Jurkat, Clone E6-1 (cell line): ENCODE data around the gene OR2D2.
"Not testable (repeated sequence)": the region's sequence is repeated elsewhere in the genome, so short reads cannot be mapped to it uniquely, and the experiment has no call there.

Experiments
- DNase-seq: peaks from one replicate; pipeline ENCODE4 v3.0.0-alpha.2; 2011; ENCODE audit warnings: low read depth, low spot score
- H3K4me3 ChIP-seq: 2 replicates; pipeline ENCODE4 v1.5.1; 2011; ENCODE audit warnings: mild to moderate bottlenecking, low read length, control low read depth, moderate library complexity

OR2D2 gene

GRCh38 chr11:6888830-6889229 lies 3.5 kb downstream of the OR2D2 start:
- H3K4me3 ChIP-seq = no peak overlapping the region
- DNase-seq = no peak

DNA sequence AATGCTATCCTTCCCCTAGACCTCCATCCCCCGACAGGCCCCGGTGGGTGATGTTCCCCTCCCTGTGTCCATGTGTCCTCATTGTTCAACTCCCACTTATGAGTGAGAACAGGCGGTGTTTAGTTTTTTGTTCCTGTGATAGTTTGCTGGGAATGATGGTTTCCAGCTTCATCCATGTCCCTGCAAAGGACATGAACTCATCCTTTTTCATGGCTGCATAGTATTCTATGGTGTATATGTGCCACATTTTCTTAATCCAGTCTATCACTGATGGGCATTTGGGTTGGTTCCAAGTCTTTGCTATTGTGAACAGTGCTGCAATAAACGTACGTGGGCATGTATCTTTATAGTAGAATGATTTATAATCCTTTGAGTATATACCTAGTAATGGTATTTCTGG lies 4.6 kb downstream of the OR2D2 start:
- H3K4me3 ChIP-seq, DNase-seq: not testable (repeated sequence)

DNA sequence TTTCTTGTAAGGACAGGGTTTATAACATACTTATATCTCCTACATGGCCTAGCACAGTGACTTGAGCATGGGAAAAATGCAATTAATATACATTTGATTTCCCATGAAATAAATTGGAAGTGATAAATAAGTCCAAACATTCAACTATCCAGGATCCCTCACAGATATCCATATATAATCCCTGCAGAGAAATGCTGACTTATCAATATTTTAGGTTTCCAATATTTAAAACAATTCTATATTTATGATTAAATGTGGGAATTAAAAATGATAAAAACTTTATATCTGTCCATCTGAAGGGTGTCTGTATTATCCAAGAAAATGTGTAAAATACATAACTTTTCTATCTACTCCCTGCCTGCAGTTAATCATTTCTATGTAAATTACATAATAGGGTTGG lies 9.5 kb downstream of the OR2D2 start:
- no peak overlapping the region for H3K4me3 ChIP-seq
- no peak for DNase-seq

DNA sequence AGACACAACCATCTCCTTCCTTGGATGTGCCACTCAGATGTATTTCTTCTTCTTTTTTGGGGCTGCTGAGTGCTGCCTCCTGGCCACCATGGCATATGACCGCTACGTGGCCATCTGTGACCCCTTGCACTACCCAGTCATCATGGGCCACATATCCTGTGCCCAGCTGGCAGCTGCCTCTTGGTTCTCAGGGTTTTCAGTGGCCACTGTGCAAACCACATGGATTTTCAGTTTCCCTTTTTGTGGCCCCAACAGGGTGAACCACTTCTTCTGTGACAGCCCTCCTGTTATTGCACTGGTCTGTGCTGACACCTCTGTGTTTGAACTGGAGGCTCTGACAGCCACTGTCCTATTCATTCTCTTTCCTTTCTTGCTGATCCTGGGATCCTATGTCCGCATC lies 15.4 kb downstream of the OR2D2 start:
- DNase-seq = no peak
- no peak overlapping the region for H3K4me3 ChIP-seq

DNA sequence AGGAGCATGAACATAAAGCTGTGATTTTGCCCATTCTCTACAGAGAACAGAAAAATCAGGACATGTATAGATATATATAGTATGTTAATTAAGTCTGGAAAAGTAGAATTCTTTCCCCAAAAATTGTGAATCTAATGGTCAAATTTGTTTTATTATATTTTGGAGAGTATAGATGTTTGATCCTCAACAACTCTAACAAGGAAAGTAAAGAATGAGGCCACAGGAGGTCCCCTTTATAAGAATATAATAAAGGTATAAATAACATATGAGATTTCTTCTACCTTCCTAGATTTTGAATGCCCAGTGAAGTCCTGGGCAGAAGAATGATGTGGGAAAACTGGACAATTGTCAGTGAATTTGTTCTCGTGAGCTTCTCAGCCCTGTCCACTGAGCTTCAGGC lies 16.0 kb downstream of the OR2D2 start, which contains the start of gene OR10A4:
TSS of gene OR10A4 (plus strand) at position 301 of the 400 bp plus-strand sequence. CDS start at position 324, 23 bp downstream.
- H3K4me3 ChIP-seq = no peak within 1 kb of the TSS
- DNase-seq = no peak

DNA sequence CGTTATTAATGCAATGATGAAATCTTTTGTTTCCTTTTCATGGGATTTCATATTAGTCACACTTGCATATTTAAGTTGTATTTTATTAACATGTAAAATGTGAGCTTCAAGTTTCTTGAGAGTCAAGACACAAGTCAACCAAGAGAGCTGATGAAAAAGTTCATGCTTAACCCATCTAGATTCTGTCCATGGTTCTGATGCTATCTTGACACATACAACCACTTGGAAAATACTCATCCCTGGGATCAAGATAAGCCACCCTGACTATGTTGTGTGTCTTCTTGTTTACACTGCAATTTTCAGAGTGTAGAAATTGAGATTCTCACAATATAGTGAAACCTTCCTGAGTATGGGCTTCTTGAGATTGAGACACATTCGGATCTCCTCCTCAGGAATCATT lies 16.5 kb downstream of the OR2D2 start:
- H3K4me3 ChIP-seq = no peak overlapping the region
- no peak for DNase-seq

DNA sequence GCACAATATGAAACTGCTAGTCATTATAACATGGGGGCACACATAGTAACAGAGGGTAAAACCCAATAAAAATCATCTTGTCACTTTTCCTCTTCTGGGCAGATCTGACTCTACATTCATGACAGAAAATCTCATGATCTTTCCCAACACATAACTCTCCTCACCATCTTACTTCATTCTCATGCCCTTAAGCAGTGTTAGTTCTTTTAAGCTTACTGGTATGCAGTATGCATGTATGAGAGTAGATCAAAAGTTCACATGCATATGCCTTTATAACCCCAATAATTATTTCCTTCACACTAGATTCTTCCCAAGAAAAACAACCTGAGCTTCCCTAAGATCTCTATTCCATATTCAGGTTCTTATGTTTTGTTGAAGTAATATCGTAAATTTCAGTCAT lies 21.0 kb downstream of the OR2D2 start:
- no peak overlapping the region for H3K4me3 ChIP-seq
- DNase-seq = no peak

DNA sequence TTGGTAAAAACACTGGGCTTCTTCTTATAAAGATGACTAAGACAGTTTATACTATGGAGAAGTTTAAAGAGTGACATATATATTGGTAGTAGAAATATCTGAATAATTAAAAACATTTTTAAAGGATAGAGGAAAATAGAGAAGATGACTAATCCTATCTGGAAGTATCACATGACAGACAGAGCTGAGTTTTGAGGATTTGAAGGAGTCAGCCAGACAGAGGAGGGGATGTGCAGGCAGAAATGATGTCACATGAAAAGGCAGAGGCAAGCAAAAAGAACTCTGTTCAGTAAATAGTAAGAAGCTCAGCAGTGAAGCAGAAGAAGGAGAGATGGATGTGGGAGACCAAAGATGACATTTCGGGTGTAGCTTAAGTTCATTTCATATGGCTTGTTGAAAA lies 27.9 kb downstream of the OR2D2 start:
- no peak overlapping the region for H3K4me3 ChIP-seq
- DNase-seq = no peak

DNA sequence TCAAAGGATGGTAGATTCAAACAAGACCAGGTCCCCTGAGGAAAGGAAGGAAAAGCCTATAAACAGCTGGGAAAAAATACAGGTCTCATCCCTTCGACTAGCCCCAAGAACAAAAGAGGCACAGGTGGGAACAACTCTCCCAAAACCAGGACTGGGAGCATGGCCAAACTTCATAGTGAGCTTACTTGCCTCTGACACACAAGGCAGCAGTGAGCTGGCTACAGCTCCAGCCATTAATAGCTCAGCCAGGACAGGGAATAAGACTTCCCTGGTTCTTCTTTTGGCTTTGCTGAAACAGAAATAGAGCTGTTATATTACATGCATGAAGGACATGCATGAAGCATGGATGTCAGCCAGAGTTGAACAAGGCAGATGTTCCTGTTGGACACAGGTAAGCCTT lies 29.3 kb downstream of the OR2D2 start, which contains the start of gene OR10A2:
TSS of gene OR10A2 (plus strand) at position 97 of the 400 bp plus-strand sequence. CDS start 6,698 bp downstream, outside the sequence.
- no peak for DNase-seq

DNA sequence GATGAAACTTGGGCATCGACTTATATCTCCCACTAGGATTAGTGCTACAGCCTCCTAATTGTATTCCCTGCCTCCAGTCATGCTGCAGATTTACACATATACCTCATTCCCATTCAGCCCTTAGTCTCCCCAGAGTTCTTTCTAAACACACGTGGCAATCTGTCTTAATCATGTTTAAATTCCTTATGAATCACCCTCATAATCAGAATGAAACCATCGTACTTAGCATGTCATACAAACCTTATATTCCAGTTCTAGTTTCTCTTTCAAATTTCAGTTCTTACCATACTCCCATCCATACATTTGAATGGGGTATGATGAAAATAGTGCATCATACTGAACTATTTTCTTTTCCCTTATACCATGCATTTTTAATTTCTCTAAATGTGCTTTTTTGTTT lies 35.4 kb downstream of the OR2D2 start:
- no peak overlapping the region for H3K4me3 ChIP-seq
- DNase-seq = no peak

More for the DNA sequence above, 29.3 kb downstream of the OR2D2 start, which contains the start of gene OR10A2:
- H3K4me3 ChIP-seq = no peak within 1 kb of the TSS

DNA sequence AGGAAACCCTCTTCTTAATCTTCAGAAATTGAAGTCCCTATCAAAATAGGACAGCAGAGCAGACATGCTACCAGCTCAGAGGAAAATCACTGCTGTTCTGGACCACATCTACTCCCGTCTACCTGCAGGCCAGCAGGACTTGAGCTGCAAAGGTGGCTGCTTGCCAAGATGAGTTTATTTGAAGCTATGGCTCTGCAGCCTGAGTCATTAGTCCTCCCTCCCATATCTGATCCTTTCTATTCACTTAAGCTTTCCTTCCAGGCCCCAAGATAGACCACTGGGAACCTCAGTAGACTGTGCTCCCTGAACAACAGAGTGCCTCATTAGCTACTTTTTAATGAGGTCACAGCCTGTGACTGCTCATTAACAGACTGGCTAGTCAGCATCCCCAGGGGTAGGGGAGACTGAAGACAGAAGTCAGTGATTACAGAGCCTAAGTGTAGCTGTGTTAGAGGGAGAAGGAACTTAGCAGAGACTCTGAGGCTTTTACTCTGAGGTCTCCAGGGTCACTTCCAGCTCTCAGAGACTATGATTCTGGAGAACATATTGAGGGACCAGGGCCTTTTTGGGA lies 36.2 kb downstream of the OR2D2 start:
- H3K4me3 ChIP-seq = no peak overlapping the region
- DNase-seq = no peak

DNA sequence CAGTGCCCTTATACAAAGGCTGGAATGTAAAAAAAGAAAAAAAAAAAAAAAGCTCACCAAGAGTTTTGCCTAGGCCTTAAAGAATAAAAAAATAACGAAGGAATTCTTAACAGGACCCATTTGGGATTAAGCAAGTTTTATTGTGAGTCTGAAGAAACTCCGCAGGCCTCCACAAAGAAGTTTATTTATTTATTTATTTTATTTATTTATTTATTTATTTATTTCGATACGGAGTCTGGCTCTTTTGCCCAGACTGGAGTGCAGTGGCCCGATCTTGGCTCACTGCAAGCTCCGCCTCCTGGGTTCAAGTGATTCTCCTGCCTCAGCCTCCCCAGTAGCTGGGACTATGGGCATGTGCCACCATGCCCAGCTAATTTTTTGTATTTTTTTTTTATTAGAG lies 37.5 kb downstream of the OR2D2 start:
- H3K4me3 ChIP-seq, DNase-seq: not testable (repeated sequence)

- DNase-seq = no peak
- H3K4me3 ChIP-seq = no peak overlapping the region
Observed at GRCh38 chr11:6850526-6850925, 41.8 kb downstream of the OR2D2 start.

GRCh38 chr11:6845383-6845782 lies 46.9 kb downstream of the OR2D2 start, which contains the start of gene OR10A5:
Gene OR10A5 (plus strand): TSS chr11:6845683. CDS start chr11:6845683, 0 bp downstream.
- DNase-seq = no peak
- H3K4me3 ChIP-seq = no peak within 1 kb of the TSS

DNA sequence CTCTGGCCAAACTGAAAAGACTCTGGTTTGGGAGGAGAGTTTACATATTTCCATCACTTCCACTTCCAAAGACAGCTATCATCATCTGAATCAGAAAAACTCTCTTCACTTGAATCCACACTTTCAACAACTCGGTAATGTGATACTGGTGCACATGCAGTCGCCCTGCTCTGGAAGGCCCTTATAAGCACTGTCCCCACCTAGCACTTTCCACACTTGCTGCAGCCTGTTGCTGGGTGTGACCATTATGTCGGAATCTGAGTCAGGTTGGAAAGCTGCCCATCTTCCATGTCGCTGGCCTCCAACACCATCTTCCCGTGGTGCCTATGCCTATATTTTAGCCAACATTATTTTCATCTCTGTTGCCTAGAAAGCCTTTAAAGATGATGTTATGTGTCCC lies 47.9 kb downstream of the OR2D2 start:
- DNase-seq = no peak
- H3K4me3 ChIP-seq = no peak overlapping the region

- no peak overlapping the region for H3K4me3 ChIP-seq
- DNase-seq = no peak
Observed at GRCh38 chr11:6843670-6844069, 48.6 kb downstream of the OR2D2 start.

- no peak overlapping the region for H3K4me3 ChIP-seq
- DNase-seq = no peak
Observed at GRCh38 chr11:6841694-6842093, 50.6 kb downstream of the OR2D2 start.
